K562 (cell line): Measurements from ENCODE around the gene HMCES. TPM values are rescaled to one million over a fixed set of nuclear protein-coding genes. Genes with fewer than 3 reads are reported as not detected.

Source experiments
- ATAC-seq: fragments of 200-7000 bp; cut with Tn5 transposase; 3 replicates; pipeline ENCODE4 v1.9.1; 2020; ENCODE audit warnings: moderate library complexity
- BruUV-seq: library from RNA; stranded (reverse); fragments of 400-500 nt; replicated peaks from 2 replicates; lab custom pipeline; 2021; lab: Mats Ljungman, UMichigan
- CTCF ChIA-PET: fragments of 300-600 bp; formaldehyde crosslinking; extraction: SDS; loops from one replicate; lab custom pipeline; 2021; ENCODE audit warnings: low intra/inter-chr PET ratio; lab: Yijun Ruan, JAX
- POLR2A ChIA-PET: fragments of 300-600, 350-650 bp; sonication (Branson Sonifier 250); formaldehyde crosslinking; extraction: SDS; loops from one replicate; lab custom pipeline; 2021; ENCODE audit warnings: antibody characterized with exemption, inconsistent platforms; lab: Yijun Ruan, JAX
- DNase-seq, 4 experiments: peaks; one replicate each; pipeline versions ENCODE4 v3.0.0 to v3.0.0-alpha.2; 2011 to 2018; ENCODE audit warnings: low spot score in 3 of 4, mixed read lengths in 3 of 4; ENCODE audit errors: extremely low read depth in 1 of 4
- FAIRE-seq: peaks from 2 replicates; lab custom pipeline; 2011; peaks lifted over from hg19 to GRCh38; lab: Jason Lieb, UNC
- H2AFZ ChIP-seq: 2 replicates; pipeline ENCODE4 v1.6.0; 2011; ENCODE audit warnings: low read depth, low read length, control low read depth, inconsistent platforms
- H3K27ac ChIP-seq: fragments of 200-600 bp; 3 replicates; pipeline ENCODE4 v1.8.0; 2011; ENCODE audit warnings: low read depth, mild to moderate bottlenecking, control low read depth, inconsistent platforms, low read length, moderate library complexity, mixed read lengths; ENCODE audit errors: extremely low read depth
- H3K27me3 ChIP-seq, 2 experiments: fragments of 300-600 bp in 1 of 2; 2 replicates in 1 of 2; 3 replicates in 1 of 2; pipeline versions ENCODE4 v1.6.0 to v1.8.0; 2011; ENCODE audit warnings: inconsistent platforms in 2 of 2, low read length in 2 of 2, mild to moderate bottlenecking in 1 of 2, mixed read lengths in 1 of 2, moderate library complexity in 1 of 2; ENCODE audit not compliant: control insufficient read depth in 2 of 2, insufficient read depth in 2 of 2
- H3K36me3 ChIP-seq: fragments of 300-600 bp; 3 replicates; pipeline ENCODE4 v1.8.0; 2011; ENCODE audit warnings: mild to moderate bottlenecking, low read length, inconsistent platforms; ENCODE audit not compliant: control insufficient read depth, insufficient read depth
- H3K4me1 ChIP-seq, 2 experiments: fragments of 200-600 bp in 1 of 2; replicated peaks in 1 of 2; 2 replicates in 1 of 2; 3 replicates in 1 of 2; pipeline versions ENCODE4 v1.5.1 to v1.8.0; 2011; ENCODE audit warnings: inconsistent platforms in 2 of 2, low read length in 2 of 2, mild to moderate bottlenecking in 1 of 2, mixed read lengths in 1 of 2, moderate library complexity in 1 of 2; ENCODE audit not compliant: control insufficient read depth in 2 of 2, insufficient read depth in 2 of 2
- H3K4me2 ChIP-seq: 2 replicates; pipeline ENCODE4 v1.6.1; 2011; ENCODE audit warnings: low read length, control low read depth, inconsistent platforms, mixed read lengths; ENCODE audit not compliant: insufficient read depth
- H3K4me3 ChIP-seq: fragments of 200-600 bp; sonication (generic), shearing (Covaris generic); 2 replicates; pipeline ENCODE4 v1.5.1; 2016; ENCODE audit warnings: control low read depth, inconsistent platforms
- H3K79me2 ChIP-seq: fragments of 200-600 bp; 3 replicates; pipeline ENCODE4 v1.8.0; 2011; ENCODE audit warnings: low read length, inconsistent platforms; ENCODE audit not compliant: control insufficient read depth, insufficient read depth
- H3K9ac ChIP-seq, 2 experiments: 2 replicates each; pipeline versions ENCODE4 v1.6.0 to v1.6.1; 2011; ENCODE audit warnings: low read depth in 2 of 2, low read length in 2 of 2, control low read depth in 1 of 2, inconsistent platforms in 1 of 2, mild to moderate bottlenecking in 1 of 2, mixed read lengths in 1 of 2; ENCODE audit not compliant: insufficient read depth in 1 of 2
- H3K9me1 ChIP-seq: one replicate; pipeline ENCODE4 v1.6.0; 2011; ENCODE audit warnings: inconsistent platforms, mild to moderate bottlenecking, low read length, moderate library complexity; ENCODE audit not compliant: control insufficient read depth, insufficient read depth
- H3K9me3 ChIP-seq: replicated peaks from 2 replicates; pipeline ENCODE4 v1.5.1; 2011; ENCODE audit warnings: low read depth, low read length, inconsistent platforms; ENCODE audit not compliant: control insufficient read depth, insufficient read depth
- H4K20me1 ChIP-seq: replicated peaks from 2 replicates; pipeline ENCODE4 v1.6.1; 2011; ENCODE audit warnings: low read length, inconsistent platforms, mixed read lengths; ENCODE audit not compliant: control insufficient read depth, insufficient read depth
- BACH1 ChIP-seq: fragments of 200-800 bp; sonication (Bioruptor generic); IDR thresholded peaks from 2 replicates; pipeline ENCODE4 v1.6.1; 2016; ENCODE audit warnings: missing genetic modification characterization, missing compliant biosample characterization
- EP300 ChIP-seq: IDR thresholded peaks from 2 replicates; pipeline ENCODE4 v1.6.1; 2012; ENCODE audit warnings: low read length, improper control_type of control experiment
- HDAC8 ChIP-seq: fragments of 450-650 bp; IDR thresholded peaks from 2 replicates; pipeline ENCODE4 v1.6.1; 2016; ENCODE audit warnings: mild to moderate bottlenecking, missing genetic modification characterization, moderate library complexity, missing compliant biosample characterization
- JUNB ChIP-seq: fragments of 450-650 bp; formaldehyde crosslinking; conservative IDR thresholded peaks from 2 replicates; pipeline ENCODE4 v1.4.0; 2020; ENCODE audit warnings: mild to moderate bottlenecking
- PPARD ChIP-seq: fragments of 250-450 bp; sonication (Bioruptor Pico); IDR thresholded peaks from 2 replicates; pipeline ENCODE4 v1.8.0; 2022; ENCODE audit warnings: inconsistent platforms, mild to moderate bottlenecking, moderate library complexity
- SMAD2 ChIP-seq: fragments of 150-350 bp; IDR thresholded peaks from 2 replicates; pipeline ENCODE4 v1.6.1; 2014; ENCODE audit warnings: low read depth, mild to moderate bottlenecking, low read length
- USF1 ChIP-seq: sonication (generic); formaldehyde crosslinking; IDR thresholded peaks from 2 replicates; pipeline ENCODE4 v1.9.0; 2022; ENCODE audit warnings: mild to moderate bottlenecking, missing genetic modification reagents
- ZNF354B ChIP-seq: fragments of 250-450 bp; sonication (Bioruptor Pico); IDR thresholded peaks from 2 replicates; pipeline ENCODE4 v1.4.0; 2020
- WGBS: fragments of 100-300 bp; shearing (Covaris generic); methylation state at CpG from one replicate; pipeline ENCODE4 v1.1.6; 2016; ENCODE audit warnings: low coverage, mixed read lengths; ENCODE audit not compliant: insufficient coverage; ENCODE audit errors: missing lambda C conversion rate; 5-methylcytosine and 5-hydroxymethylcytosine counted together
- in situ Hi-C: fragments of 300-500 bp; cut with MboI; formaldehyde crosslinking; loops from 4 replicates; pipeline ENCODE4 v1.15.0; 2018; ENCODE audit warnings: inconsistent platforms, mixed read lengths
- intact Hi-C: fragments of 100-400 bp; cut with micrococcal nuclease; formaldehyde crosslinking; loops from 2 replicates; pipeline ENCODE4 v1.14.2; 2022
- polyA plus RNA-seq, 8 experiments: library from polyadenylated mRNA; depleted of rRNA in 4 of 8; stranded (reverse) in 5 of 8; unstranded in 3 of 8; fragments of >200 nt; fragmentation: Nextera tagmentation in 2 of 8; fragmentation: Illumina TruSeq in 1 of 8; extraction: Ambion mirVana in 2 of 8; extraction: Trizol in 1 of 8; gene quantifications; 2 replicates each; pipeline versions ENCODE4 v1.2.1 to v1.2.3, GENCODE V29; 2011 to 2014; ENCODE audit warnings: inconsistent platforms in 1 of 8, missing spikeins in 1 of 8
- total RNA-seq, 7 experiments: library from RNA; depleted of rRNA in 6 of 7; stranded (reverse); fragments of >200 nt in 6 of 7; fragmentation: Illumina TruSeq in 2 of 7; extraction: Trizol in 2 of 7; gene quantifications; 2 replicates each; pipeline versions ENCODE4 v1.2.1 to v1.2.3, GENCODE V29; 2011 to 2021; ENCODE audit warnings: low replicate concordance in 1 of 7
- TF ChIP-seq, protein P1 (sequence below): sonication (generic); formaldehyde crosslinking; IDR thresholded peaks from 2 replicates; pipeline ENCODE4 v1.8.0; 2022; ENCODE audit warnings: mild to moderate bottlenecking, missing genetic modification reagents

Gene HMCES
- total and polyA plus RNA-seq, 9 of the 15 experiments (the other 6 are each of a cell fraction or from before 2014, with no cell fraction given): 18.8 to 45.3 (median 24.8) TPM

DNA sequence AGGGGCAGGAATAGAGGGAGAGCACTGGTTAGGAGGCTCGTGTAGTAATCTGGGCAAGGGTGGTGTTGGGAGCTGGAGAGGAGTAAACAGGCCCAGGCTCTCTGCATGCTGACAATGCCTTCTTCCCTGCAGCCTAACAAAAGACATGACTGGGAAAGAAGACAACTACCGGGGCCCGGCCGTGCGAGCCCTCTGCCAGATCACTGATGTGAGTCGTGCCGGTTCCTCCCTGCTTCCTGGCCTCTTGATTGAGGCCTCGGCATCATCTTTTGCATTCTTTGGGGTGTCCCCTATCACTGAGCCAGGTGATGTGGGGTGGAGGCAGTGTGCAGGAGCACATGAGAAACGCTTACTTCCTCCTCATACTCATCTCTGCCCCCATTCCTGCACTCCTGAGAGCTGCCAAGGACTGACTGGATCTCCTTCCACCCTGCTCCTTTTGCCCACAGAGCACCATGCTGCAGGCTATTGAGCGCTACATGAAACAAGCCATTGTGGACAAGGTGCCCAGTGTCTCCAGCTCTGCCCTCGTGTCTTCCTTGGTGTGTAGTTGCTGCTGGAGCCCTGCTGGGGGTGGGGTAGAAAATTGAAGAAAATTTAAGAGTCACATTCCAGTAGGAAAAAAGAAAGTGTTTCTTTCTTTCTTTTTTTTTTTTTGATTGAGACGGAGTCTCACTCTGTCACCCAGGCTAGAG is 24.0 kb upstream of the HMCES start:
- DNase-seq (no peak), FAIRE-seq (no peak), ATAC-seq (no peak)
- Histone ChIP-seq H3K4me3 (no peak overlapping the region), H4K20me1 (0 out of 2 replicates have a peak, but pooled peaks cover 3% of the 10 kb centered on the region), H3K79me2 (peaks cover 10% of the 10 kb centered on the region), H3K9ac (no peak overlapping the region), H2AFZ (no peak overlapping the region), H3K27me3 (no peaks in the 10 kb centered on the region), H3K36me3 (peaks cover 73% of the 10 kb centered on the region; the same call in 2 of the 3 replicates), H3K9me1 (no peaks in the 10 kb centered on the region), H3K9me3 (no peaks in the 10 kb centered on the region), H3K27ac (no peak overlapping the region), H3K4me2 (no peak overlapping the region), H3K4me1 (peaks cover 3 to 4% of the 10 kb centered on the region in 2 experiments; a peak in 2 of 5 replicates)
- no peak for TF ChIP-seq EP300
- no peak for TF ChIP-seq BACH1 (tag)
- no peak for TF ChIP-seq ZNF354B (CRISPR knock-in tag)
- ChIA-PET CTCF (no interaction called here), POLR2A (interaction anchor here (0.7 to 4.7 kb wide), 3 partner anchors 9 to 31 kb away, joined by 3 to 20 read pairs (median 3); no protein-coding TSS in a partner anchor)
- in situ Hi-C loops (no loop called here), intact Hi-C loops (no loop called here)
- no TSS peak for BruUV-seq
- WGBS: 85% methylated on average over 7 of the region's 12 CpGs

GRCh38 chr3:129256270-129256669 is 22.4 kb upstream of the HMCES start:
- Histone ChIP-seq H4K20me1 (0 out of 2 replicates have a peak, but pooled peaks cover 3% of the 10 kb centered on the region), H3K79me2 (no peaks in the 10 kb centered on the region; the same call in 1 of the 3 replicates), H3K4me1 (no peaks in the 10 kb centered on the region), H3K36me3 (peaks cover 85% of the 10 kb centered on the region; the same call in 2 of the 3 replicates), H3K9me3 (no peaks in the 10 kb centered on the region), H3K9me1 (no peaks in the 10 kb centered on the region), H3K4me2 (no peak overlapping the region), H3K27me3 (no peaks in the 10 kb centered on the region), H3K4me3 (no peak overlapping the region), H3K27ac (no peak overlapping the region), H2AFZ (no peak overlapping the region), H3K9ac (no peak overlapping the region)
- 84% methylated on average over 6 of the region's 6 CpGs for WGBS
- ChIA-PET CTCF (no interaction called here), POLR2A (interaction anchor here (0.7 to 4.7 kb wide), 3 partner anchors 10 to 767 kb away, joined by 3 to 20 read pairs (median 4); no protein-coding TSS in a partner anchor)
- no peak for DNase-seq
- intact Hi-C loops: no loop called here
- ATAC-seq: no peak
- no peak for FAIRE-seq
- in situ Hi-C loops: no loop called here
- no TSS peak for BruUV-seq
- no peak for TF ChIP-seq HDAC8 (tag)
- no peak for TF ChIP-seq USF1
- no peak for TF ChIP-seq SMAD2
- TF ChIP-seq, protein P1, sequence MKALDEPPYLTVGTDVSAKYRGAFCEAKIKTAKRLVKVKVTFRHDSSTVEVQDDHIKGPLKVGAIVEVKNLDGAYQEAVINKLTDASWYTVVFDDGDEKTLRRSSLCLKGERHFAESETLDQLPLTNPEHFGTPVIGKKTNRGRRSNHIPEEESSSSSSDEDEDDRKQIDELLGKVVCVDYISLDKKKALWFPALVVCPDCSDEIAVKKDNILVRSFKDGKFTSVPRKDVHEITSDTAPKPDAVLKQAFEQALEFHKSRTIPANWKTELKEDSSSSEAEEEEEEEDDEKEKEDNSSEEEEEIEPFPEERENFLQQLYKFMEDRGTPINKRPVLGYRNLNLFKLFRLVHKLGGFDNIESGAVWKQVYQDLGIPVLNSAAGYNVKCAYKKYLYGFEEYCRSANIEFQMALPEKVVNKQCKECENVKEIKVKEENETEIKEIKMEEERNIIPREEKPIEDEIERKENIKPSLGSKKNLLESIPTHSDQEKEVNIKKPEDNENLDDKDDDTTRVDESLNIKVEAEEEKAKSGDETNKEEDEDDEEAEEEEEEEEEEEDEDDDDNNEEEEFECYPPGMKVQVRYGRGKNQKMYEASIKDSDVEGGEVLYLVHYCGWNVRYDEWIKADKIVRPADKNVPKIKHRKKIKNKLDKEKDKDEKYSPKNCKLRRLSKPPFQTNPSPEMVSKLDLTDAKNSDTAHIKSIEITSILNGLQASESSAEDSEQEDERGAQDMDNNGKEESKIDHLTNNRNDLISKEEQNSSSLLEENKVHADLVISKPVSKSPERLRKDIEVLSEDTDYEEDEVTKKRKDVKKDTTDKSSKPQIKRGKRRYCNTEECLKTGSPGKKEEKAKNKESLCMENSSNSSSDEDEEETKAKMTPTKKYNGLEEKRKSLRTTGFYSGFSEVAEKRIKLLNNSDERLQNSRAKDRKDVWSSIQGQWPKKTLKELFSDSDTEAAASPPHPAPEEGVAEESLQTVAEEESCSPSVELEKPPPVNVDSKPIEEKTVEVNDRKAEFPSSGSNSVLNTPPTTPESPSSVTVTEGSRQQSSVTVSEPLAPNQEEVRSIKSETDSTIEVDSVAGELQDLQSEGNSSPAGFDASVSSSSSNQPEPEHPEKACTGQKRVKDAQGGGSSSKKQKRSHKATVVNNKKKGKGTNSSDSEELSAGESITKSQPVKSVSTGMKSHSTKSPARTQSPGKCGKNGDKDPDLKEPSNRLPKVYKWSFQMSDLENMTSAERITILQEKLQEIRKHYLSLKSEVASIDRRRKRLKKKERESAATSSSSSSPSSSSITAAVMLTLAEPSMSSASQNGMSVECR: no peak
- TF ChIP-seq JUNB: no peak
- TF ChIP-seq PPARD (CRISPR knock-in tag): no peak
